ENCODE data around the gene PGC. TPM values are rescaled to one million over a fixed set of nuclear protein-coding genes. Genes with fewer than 3 reads are reported as not detected.

PGC gene
- total and polyA plus RNA-seq, 9 of the 15 experiments (the other 6 are each of a cell fraction or from before 2014, with no cell fraction given), result 0.17 to 0.40 TPM; not detected in 7

DNA sequence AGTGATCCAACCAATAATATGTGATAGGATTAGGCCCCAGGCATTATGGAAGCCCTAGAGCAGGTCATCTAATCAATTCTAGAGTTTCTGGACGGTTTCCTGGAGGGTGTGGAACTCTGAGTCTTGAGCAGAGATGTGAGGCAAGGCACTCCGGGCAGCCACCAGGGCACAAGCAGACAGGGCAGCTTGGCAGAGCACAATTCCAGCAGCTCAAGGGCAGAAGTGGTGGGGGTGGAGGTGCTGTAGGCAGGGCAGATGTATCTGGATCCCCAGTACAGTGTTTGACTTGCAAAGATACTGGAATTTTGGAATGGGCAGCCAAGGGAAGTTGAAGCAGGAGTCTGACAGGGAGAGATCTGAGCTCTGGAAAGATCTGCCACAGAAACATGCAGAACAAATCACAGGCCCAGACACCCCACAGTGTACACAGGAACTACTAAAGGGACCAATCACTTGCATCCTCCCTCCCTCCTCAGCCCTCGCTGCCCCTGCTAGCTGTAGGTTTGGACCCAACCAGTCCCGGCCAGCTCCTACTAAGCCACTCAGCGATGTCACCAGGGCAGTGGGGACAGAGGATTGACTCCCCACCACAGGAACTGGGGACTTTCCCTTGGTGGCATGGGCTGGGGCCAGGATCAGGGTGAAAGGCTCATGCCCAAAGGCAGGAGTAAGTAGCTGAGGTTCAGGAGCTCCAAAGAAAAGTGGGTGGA is 58.8 kb downstream of the PGC start (continued):
- TF ChIP-seq XRCC3 (IDR thresholded peaks at IDR 0.05) (no peak), IRF2 (CRISPR knock-in tag; IDR thresholded peaks at IDR 0.05) (no peak), SIN3B (IDR thresholded peaks at IDR 0.05; ENCODE audit: low read depth) (no peak), RFX5 (IDR thresholded peaks at IDR 0.05; ENCODE audit: low read depth, low read length) (no peak), ZNF609 (CRISPR knock-in tag; IDR thresholded peaks at IDR 0.05; ENCODE audit: borderline replicate concordance) (no peak), RAD51 (IDR thresholded peaks at IDR 0.05; ENCODE audit: borderline replicate concordance, low read depth) (no peak)
